ENCODE results near the gene ZFAND4. TPM values are rescaled to one million over a fixed set of nuclear protein-coding genes. Genes with fewer than 3 reads are reported as not detected.
"Not testable (repeated sequence)": the region's sequence is repeated elsewhere in the genome, so short reads cannot be mapped to it uniquely, and the experiment has no call there.

Gene ZFAND4
- total RNA-seq, 4 donors from 2014 or later = 15.3 to 26.6 (median 17.7) TPM

DNA sequence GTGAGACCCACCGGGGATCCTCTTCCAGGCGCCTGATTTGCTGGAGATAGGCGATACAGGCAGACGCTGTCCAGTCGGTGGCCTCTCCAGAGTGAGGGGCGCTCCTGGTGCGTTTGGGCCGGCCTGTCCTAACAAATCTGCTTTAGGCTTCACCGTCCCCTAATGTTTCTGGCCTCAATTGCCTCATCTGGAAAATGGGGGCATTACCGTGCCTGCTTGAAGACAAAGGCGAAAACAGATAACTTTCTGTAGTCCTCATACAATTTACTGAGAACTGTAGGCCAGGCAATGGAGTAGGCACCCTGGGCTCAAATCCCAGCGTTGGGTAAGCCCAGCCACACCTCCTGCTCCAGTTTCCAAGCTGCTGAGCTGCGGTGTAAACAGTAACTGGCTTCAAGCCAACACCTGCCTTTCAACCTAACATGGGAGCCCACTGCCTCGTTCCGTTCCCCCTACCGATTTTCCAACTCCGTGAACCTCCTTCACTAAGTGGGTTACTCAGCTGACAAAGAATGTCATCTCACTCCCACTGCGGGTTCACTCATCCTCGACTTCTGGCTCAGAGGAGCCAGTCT is 589 bp upstream of the ZFAND4 start:
- H3K27me3 ChIP-seq = no peaks in the 10 kb centered on the region
- H3K36me3 ChIP-seq = no peaks in the 10 kb centered on the region
- no peaks in the 10 kb centered on the region for H3K9me3 ChIP-seq
- TF ChIP-seq POLR2AphosphoS5 (IDR thresholded peaks at IDR 0.05) (no peak), POLR2A (IDR thresholded peaks at IDR 0.05) (no peak), EP300 (IDR thresholded peaks at IDR 0.05) (no peak)
- TF ChIP-seq, protein P1, sequence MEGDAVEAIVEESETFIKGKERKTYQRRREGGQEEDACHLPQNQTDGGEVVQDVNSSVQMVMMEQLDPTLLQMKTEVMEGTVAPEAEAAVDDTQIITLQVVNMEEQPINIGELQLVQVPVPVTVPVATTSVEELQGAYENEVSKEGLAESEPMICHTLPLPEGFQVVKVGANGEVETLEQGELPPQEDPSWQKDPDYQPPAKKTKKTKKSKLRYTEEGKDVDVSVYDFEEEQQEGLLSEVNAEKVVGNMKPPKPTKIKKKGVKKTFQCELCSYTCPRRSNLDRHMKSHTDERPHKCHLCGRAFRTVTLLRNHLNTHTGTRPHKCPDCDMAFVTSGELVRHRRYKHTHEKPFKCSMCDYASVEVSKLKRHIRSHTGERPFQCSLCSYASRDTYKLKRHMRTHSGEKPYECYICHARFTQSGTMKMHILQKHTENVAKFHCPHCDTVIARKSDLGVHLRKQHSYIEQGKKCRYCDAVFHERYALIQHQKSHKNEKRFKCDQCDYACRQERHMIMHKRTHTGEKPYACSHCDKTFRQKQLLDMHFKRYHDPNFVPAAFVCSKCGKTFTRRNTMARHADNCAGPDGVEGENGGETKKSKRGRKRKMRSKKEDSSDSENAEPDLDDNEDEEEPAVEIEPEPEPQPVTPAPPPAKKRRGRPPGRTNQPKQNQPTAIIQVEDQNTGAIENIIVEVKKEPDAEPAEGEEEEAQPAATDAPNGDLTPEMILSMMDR (IDR thresholded peaks at IDR 0.05) = no peak
- peaks cover 12% of the 10 kb centered on the region for H3K4me1 ChIP-seq
- DNase-seq (ENCODE audit: low spot score in 2 of 2) = peak in 1 of 2 donors; percentile 69
- H3K4me3 ChIP-seq = peak overlapping the region; percentile 67
- H3K27ac ChIP-seq = peak overlapping the region; percentile 82
- 46% methylated on average over 9 of the region's 19 CpGs for WGBS

DNA sequence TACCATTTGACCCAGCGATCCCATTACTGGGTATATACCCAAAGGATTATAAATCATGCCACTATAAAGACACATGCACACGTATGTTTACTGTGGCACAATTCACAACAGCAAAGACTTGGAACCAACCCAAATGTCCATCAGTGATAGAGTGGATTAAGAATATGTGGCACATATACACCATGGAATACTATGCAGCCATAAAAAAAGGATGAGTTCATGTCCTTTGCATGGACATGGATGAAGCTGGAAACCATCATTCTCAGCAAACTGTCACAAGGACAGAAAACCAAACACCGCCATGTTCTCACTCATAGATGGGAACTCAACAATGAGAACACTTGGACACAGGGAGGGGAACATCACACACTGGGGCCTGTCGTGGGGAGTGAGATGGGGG is 1.3 kb downstream of the ZFAND4 start:
- H3K27ac ChIP-seq; DNase-seq (ENCODE audit: low spot score in 2 of 2); H3K36me3 ChIP-seq; H3K27me3 ChIP-seq; H3K9me3 ChIP-seq: not testable (repeated sequence)
- Histone ChIP-seq H3K4me3 (peak overlapping the region; percentile 67), H3K4me1 (peaks cover 12% of the 10 kb centered on the region)
- WGBS = 95% methylated on average over 4 of the region's 4 CpGs

DNA sequence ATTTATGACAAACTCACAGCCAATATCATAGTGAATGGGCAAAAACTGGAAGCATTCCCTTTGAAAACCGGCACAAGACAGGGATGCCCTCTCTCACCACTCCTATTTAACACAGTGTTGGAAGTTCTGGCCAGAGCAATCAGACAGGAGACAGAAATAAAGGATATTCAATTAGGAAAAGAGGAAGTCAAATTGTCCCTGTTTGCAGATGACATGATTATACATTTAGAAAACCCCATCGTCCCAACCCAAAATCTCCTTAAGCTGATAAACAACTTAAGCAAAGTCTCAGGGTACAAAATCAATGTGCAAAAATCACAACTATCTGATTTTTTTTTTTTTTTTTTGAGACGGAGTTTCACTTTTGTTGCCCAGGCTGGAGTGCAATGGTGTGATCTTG is 2.7 kb downstream of the ZFAND4 start:
- H3K4me1 ChIP-seq = peaks cover 12% of the 10 kb centered on the region
- H3K27me3 ChIP-seq; H3K27ac ChIP-seq; H3K9me3 ChIP-seq; H3K36me3 ChIP-seq; H3K4me3 ChIP-seq; DNase-seq (ENCODE audit: low spot score in 2 of 2): not testable (repeated sequence)
- 83% methylated on average over 3 of the region's 3 CpGs for WGBS

DNA sequence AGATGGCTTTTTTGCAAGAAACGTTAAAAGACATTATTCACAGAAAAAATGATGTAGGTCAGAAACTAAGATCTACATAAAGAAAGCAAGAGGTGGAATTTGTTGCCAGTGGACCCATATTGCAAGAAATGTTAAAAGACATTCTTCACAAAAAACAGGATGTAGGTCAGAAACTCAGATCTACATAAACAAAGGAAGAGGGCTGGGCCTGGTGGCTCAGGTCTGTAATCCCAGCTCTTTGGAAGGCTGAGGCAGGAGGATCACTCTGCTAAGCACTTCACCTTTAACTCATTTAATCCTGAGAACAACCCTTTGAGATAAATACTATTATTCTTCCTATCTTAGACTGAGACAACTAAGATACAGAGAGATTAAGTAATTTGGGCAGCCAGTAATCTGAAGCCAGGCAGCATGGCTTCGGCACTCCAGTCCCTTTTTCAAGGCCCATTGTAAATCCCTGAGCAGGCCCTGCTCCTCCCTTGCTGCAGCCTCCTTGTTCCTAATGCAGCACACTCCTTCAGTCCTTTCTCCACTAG is 11.6 kb downstream of the ZFAND4 start:
- Histone ChIP-seq H3K27me3 (no peaks in the 10 kb centered on the region), H3K27ac (no peak overlapping the region), H3K9me3 (peaks cover 3% of the 10 kb centered on the region), H3K4me1 (no peaks in the 10 kb centered on the region), H3K4me3 (no peak overlapping the region), H3K36me3 (peaks cover 14% of the 10 kb centered on the region)
- 86% methylated on average over 2 of the region's 2 CpGs for WGBS
- TF ChIP-seq POLR2AphosphoS5 (IDR thresholded peaks at IDR 0.05) (no peak), POLR2A (IDR thresholded peaks at IDR 0.05) (no peak), EP300 (IDR thresholded peaks at IDR 0.05) (no peak)
- TF ChIP-seq, protein P1 (IDR thresholded peaks at IDR 0.05) = no peak
- DNase-seq (ENCODE audit: low spot score in 2 of 2) = no peak

DNA sequence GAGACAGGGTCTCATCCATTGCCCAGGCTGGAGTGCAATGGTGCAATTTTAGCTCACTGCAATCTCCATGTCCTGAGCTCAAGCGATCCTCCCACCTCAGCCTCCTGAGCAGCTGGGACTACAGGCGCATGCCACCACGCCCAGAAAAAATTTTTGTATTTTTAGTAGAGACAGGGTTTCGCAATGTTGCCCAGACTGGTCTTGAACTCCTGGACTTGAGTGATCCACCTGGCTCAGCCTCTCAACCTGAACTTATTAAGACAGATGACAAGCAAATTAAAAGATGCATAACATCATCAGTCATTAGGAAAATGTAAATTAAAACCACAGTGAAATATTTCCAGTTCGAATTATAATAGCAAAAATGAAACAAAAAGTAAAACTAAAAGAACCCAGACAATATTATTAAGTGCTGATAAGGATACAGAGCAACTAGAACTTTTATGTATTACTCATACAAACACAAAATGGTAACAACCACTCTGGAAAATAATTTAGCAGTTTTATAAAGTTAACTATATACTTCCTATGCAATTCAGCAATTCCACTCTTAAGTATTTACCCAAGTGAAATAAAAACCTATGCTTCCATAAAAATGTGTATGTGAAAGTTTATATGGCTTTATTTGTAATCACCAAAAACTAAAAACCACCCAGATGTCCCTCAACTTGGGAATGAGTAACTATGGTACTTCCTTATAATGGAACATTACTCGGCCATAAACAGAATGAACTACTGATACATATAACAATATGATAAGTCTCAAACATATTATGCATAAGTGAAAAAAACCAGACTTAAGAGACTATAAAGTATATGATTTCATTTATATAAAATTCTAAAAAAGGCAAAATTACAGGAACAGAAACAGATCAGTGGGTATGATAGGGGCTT is 15.3 kb downstream of the ZFAND4 start:
- Histone ChIP-seq H3K4me1 (no peaks in the 10 kb centered on the region), H3K4me3 (no peak overlapping the region), H3K36me3 (peaks cover 14% of the 10 kb centered on the region), H3K27ac (no peak overlapping the region), H3K9me3 (peaks cover 3% of the 10 kb centered on the region), H3K27me3 (no peaks in the 10 kb centered on the region)
- 92% methylated on average over 6 of the region's 6 CpGs for WGBS
- no peak for TF ChIP-seq POLR2AphosphoS5 (IDR thresholded peaks at IDR 0.05)
- no peak for TF ChIP-seq EP300 (IDR thresholded peaks at IDR 0.05)
- TF ChIP-seq, protein P1 (IDR thresholded peaks at IDR 0.05) = no peak
- no peak for TF ChIP-seq POLR2A (IDR thresholded peaks at IDR 0.05)
- DNase-seq (ENCODE audit: low spot score in 2 of 2) = no peak

DNA sequence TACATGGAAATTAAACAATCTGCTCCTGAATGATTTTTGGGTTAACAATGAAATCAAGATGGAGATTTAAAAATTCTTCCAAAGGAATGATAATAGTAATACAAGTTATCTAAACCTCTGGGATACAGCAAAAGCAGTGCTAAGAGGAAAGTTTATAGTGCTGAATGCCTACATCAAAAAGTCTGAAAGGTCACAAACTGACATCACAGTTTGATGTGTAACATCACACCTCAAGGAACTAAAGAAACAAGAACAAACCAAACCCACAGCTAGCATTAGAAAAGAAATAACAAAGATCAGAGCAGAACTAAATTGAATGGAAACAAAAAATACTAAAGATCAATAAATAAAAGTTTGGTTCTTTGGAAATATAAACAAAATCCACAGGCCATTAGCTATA is 17.4 kb downstream of the ZFAND4 start:
- Histone ChIP-seq H3K4me3 (no peak overlapping the region), H3K27ac (no peak overlapping the region), H3K9me3 (no peaks in the 10 kb centered on the region), H3K4me1 (no peaks in the 10 kb centered on the region), H3K27me3 (no peaks in the 10 kb centered on the region), H3K36me3 (peaks cover 15% of the 10 kb centered on the region)
- TF ChIP-seq, protein P1 (IDR thresholded peaks at IDR 0.05) = no peak
- TF ChIP-seq POLR2A (IDR thresholded peaks at IDR 0.05) (no peak), EP300 (IDR thresholded peaks at IDR 0.05) (no peak), POLR2AphosphoS5 (IDR thresholded peaks at IDR 0.05) (no peak)
- DNase-seq (ENCODE audit: low spot score in 2 of 2) = no peak

DNA sequence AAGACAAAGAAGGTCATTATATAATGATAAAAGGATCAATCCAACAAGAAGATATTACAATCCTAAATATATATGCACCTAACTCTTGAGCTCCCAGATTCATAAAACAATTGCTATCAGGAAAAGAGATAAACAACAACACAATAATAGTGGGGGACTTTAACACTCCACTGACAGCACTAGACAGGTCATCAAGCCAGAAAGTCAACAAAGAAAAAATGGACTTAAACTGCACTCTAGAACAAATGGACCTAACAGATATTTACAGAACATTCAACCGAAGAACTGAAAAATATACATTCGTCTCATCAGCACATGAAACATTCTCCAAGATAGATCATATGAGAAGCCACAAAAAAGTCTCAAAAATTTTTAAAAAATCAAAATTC is 17.8 kb downstream of the ZFAND4 start:
- not testable (repeated sequence) for H3K4me3 ChIP-seq; DNase-seq (ENCODE audit: low spot score in 2 of 2); H3K9me3 ChIP-seq; H3K27ac ChIP-seq; H3K27me3 ChIP-seq; H3K4me1 ChIP-seq
- peaks cover 15% of the 10 kb centered on the region for H3K36me3 ChIP-seq
- WGBS = 99% methylated on average over 2 of the region's 2 CpGs

Data from suprapubic skin (tissue), 4 donors.